Central memory CD8-positive, alpha-beta T cell (primary cell): Measurements from ENCODE around the gene SERPINB3.
"Not testable (repeated sequence)": the region's sequence is repeated elsewhere in the genome, so short reads cannot be mapped to it uniquely, and the experiment has no call there.

Experiments used
- ATAC-seq: fragments of 150-1000 bp; cut with Tn5 transposase; replicated peaks from 2 replicates; pipeline ENCODE4 v1.10.0; 2022; ENCODE audit warnings: mild to moderate bottlenecking, moderate FRiP score, moderate number of reproducible peaks; ENCODE audit not compliant: poor library complexity, severe bottlenecking; ENCODE audit errors: extremely low read depth
- DNase-seq, 2 donors: peaks; one replicate each; pipeline ENCODE4 v3.0.0; 2021; ENCODE audit warnings: low spot score in 2 of 2
- H3K27ac Mint-ChIP-seq: one replicate; pipeline ENCODE4 v1.8.0; 2022; ENCODE audit warnings: low read depth, mild to moderate bottlenecking, moderate library complexity, mixed read lengths
- H3K27me3 Mint-ChIP-seq: one replicate; pipeline ENCODE4 v1.8.0; 2022; ENCODE audit warnings: mixed read lengths
- H3K36me3 Mint-ChIP-seq: one replicate; pipeline ENCODE4 v1.8.0; 2022; ENCODE audit warnings: mild to moderate bottlenecking, moderate library complexity, mixed read lengths; ENCODE audit not compliant: insufficient read depth
- H3K4me1 Mint-ChIP-seq: one replicate; pipeline ENCODE4 v1.8.0; 2022; ENCODE audit warnings: mixed read lengths
- H3K4me3 Mint-ChIP-seq: one replicate; pipeline ENCODE4 v1.8.0; 2022; ENCODE audit warnings: mild to moderate bottlenecking, moderate library complexity, mixed read lengths
- H3K9me3 Mint-ChIP-seq: one replicate; pipeline ENCODE4 v1.8.0; 2022; ENCODE audit warnings: mixed read lengths

Gene SERPINB3

GRCh38 chr18:63681449-63682340 is 20.0 kb upstream of the SERPINB3 start:
- no peak overlapping the region for H3K27ac Mint-ChIP-seq
- peaks cover 2% of the 10 kb centered on the region for H3K36me3 Mint-ChIP-seq
- no peak for DNase-seq
- H3K27me3 Mint-ChIP-seq = peaks cover 25% of the 10 kb centered on the region
- H3K4me1 Mint-ChIP-seq = no peaks in the 10 kb centered on the region
- no peak overlapping the region for H3K4me3 Mint-ChIP-seq
- no peak for ATAC-seq
- H3K9me3 Mint-ChIP-seq = peaks cover 5% of the 10 kb centered on the region

GRCh38 chr18:63679820-63680606 is 18.3 kb upstream of the SERPINB3 start:
- Mint-ChIP-seq H3K9me3 (no peaks in the 10 kb centered on the region), H3K4me3 (no peak overlapping the region), H3K27me3 (peaks cover 12% of the 10 kb centered on the region), H3K36me3 (peaks cover 2% of the 10 kb centered on the region), H3K4me1 (no peaks in the 10 kb centered on the region), H3K27ac (no peak overlapping the region)
- no peak for ATAC-seq
- no peak for DNase-seq

DNA sequence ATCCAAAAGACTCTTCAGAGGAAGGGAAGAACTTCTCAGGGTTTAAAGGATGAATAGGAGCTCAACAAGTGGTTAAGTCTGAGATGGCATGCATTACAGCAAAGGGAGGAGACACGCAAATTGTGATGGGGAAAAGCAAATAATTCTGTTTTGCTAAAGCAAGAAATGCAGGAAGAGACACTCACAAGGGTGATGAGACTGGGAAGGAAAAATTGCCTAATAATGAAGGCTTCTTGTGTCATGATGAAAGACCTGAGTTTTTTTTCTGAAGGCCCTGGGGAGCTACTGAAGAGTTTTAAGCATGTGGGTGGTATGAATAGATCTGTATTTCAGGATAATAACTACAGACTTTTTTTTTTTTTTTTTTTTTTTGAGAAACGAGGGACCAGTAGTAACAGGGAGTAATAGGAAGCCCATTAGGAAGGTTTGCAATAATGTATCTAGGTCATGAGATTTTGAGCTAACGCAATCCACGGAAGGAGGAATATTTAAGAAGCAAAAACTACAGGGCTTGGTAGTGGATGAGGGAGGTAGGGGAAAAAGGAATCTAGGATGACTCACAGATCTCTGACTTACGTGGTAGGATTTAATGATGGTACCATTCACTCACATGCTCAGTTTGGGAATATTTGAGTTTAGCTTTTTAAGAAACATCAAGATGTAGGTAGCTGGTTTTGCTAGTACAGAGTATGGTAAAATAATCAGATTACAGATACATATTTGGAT is 16.0 kb upstream of the SERPINB3 start:
- Mint-ChIP-seq H3K9me3 (no peaks in the 10 kb centered on the region), H3K4me1 (no peaks in the 10 kb centered on the region), H3K36me3 (no peaks in the 10 kb centered on the region), H3K27me3 (no peaks in the 10 kb centered on the region), H3K4me3 (no peak overlapping the region), H3K27ac (no peak overlapping the region)
- DNase-seq (no peak), ATAC-seq (no peak)

GRCh38 chr18:63676526-63677323 is 15.0 kb upstream of the SERPINB3 start:
- no peaks in the 10 kb centered on the region for H3K4me1 Mint-ChIP-seq
- H3K27ac Mint-ChIP-seq = no peak overlapping the region
- H3K36me3 Mint-ChIP-seq = no peaks in the 10 kb centered on the region
- ATAC-seq (no peak), DNase-seq (no peak)
- no peaks in the 10 kb centered on the region for H3K9me3 Mint-ChIP-seq
- no peak overlapping the region for H3K4me3 Mint-ChIP-seq
- no peaks in the 10 kb centered on the region for H3K27me3 Mint-ChIP-seq

- Mint-ChIP-seq H3K36me3 (no peaks in the 10 kb centered on the region), H3K4me3 (no peak overlapping the region), H3K9me3 (peaks cover 11% of the 10 kb centered on the region), H3K27ac (no peak overlapping the region), H3K27me3 (no peaks in the 10 kb centered on the region), H3K4me1 (no peaks in the 10 kb centered on the region)
- no peak for DNase-seq
- no peak for ATAC-seq
Observed at GRCh38 chr18:63664571-63664970, 2.9 kb upstream of the SERPINB3 start.

DNA sequence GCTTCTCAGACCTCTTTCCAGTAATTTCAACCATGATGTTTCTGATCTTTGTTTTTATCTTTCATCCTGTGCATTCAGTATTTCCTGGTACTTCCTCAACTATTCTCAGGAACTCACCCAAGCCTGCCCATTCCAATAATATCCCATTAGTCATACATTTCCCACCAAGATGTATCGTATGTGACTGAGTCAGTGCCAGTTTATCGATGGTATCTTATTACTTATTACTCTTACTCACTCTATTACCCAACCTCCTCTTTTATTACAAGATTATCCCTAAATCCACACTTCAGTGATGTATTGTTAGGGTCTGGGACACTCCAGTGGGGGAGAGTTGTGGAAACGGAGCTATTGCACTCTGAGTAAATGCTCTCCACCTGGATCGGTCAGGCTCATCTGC is 2.8 kb downstream of the SERPINB3 start:
- H3K4me3 Mint-ChIP-seq, H3K9me3 Mint-ChIP-seq, H3K27me3 Mint-ChIP-seq, DNase-seq, ATAC-seq, H3K4me1 Mint-ChIP-seq, H3K27ac Mint-ChIP-seq, H3K36me3 Mint-ChIP-seq: not testable (repeated sequence)

DNA sequence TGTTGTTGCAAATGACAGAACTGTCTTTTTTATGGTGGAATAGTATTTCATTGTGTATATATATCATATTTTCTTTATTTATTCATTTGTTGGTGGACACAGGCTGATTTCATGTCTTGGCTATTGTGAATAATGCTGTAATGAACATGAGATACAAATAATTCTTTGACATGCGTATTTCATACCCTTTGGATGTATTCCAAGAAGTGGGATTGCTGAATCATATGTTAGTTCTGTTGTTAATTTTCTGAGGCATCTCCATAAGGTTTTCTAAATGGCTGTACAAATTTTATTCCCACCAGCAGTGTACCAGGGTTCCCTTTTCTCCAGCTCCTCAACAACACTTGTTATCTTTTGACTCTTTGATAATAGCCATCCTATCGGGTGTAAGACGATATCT is 11.4 kb downstream of the SERPINB3 start:
- H3K27me3 Mint-ChIP-seq = peaks cover 32% of the 10 kb centered on the region
- not testable (repeated sequence) for H3K4me1 Mint-ChIP-seq, ATAC-seq, H3K36me3 Mint-ChIP-seq, H3K9me3 Mint-ChIP-seq, DNase-seq, H3K27ac Mint-ChIP-seq, H3K4me3 Mint-ChIP-seq

DNA sequence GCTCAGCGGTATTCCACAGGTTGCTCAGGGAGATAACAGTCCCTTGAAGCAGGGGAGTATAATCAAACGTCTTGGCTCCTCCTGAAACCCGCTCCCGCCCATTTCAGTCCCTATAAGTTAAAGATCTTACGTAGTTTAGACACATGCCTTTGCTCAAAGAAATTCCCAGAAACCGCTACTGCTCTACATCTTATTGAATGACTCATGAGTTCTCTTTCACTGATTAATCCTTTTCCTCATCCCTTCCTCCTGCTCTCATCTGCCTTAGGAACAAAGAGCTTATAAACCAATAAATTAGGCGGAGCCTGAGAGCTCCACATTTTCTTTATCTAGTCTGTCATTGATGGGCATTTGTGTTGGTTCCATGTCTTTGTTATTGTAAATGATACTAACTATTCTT is 13.5 kb downstream of the SERPINB3 start:
- no peaks in the 10 kb centered on the region for H3K36me3 Mint-ChIP-seq
- peaks cover 5% of the 10 kb centered on the region for H3K9me3 Mint-ChIP-seq
- H3K27ac Mint-ChIP-seq = no peak overlapping the region
- H3K4me1 Mint-ChIP-seq = no peaks in the 10 kb centered on the region
- H3K27me3 Mint-ChIP-seq = peaks cover 32% of the 10 kb centered on the region
- no peak for ATAC-seq
- DNase-seq = no peak
- no peak overlapping the region for H3K4me3 Mint-ChIP-seq

DNA sequence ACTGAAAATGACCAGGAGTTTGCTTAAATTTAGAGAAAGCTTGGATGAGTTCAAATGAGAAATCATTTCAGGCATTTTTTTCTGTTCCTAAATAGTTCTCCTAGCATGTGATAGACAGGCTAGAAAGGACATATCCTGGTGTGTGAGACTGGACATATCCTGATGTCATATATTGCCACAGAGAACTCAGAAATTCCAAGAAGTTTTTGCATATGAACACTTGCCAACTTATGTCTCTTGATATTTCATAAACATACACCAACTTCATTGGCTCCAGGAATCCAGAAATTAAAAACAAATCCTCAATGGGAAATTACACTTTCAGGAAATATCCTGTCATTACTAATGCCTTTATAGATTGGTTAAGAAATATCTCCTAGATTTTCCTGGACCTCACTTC is 14.8 kb downstream of the SERPINB3 start:
- H3K4me3 Mint-ChIP-seq = no peak overlapping the region
- ATAC-seq (no peak), DNase-seq (no peak)
- peaks cover 5% of the 10 kb centered on the region for H3K9me3 Mint-ChIP-seq
- peaks cover 24% of the 10 kb centered on the region for H3K27me3 Mint-ChIP-seq
- no peaks in the 10 kb centered on the region for H3K4me1 Mint-ChIP-seq
- no peak overlapping the region for H3K27ac Mint-ChIP-seq
- H3K36me3 Mint-ChIP-seq = no peaks in the 10 kb centered on the region

GRCh38 chr18:63644694-63645093 is 17.0 kb downstream of the SERPINB3 start:
- not testable (repeated sequence) for ATAC-seq, H3K4me1 Mint-ChIP-seq, H3K9me3 Mint-ChIP-seq, H3K27ac Mint-ChIP-seq, DNase-seq, H3K36me3 Mint-ChIP-seq, H3K4me3 Mint-ChIP-seq
- H3K27me3 Mint-ChIP-seq = peaks cover 22% of the 10 kb centered on the region

DNA sequence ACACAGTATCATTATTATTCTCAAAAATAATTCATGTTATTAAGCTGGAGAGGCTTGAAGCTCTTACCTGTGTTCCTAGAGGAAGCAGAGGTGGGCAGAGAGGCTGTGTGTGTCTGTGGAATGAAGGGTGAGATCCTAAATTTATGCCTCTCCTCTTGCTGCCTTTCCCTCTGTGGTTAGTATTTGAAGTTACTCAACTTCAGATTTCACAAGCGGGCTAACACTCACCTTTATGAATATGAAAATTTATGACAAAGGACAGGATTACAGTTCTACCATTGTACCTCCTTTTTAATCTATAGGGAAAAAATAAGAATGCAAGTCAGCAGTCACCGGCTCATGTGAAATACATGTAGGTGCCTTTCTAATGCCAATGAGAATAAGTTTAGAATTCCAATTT is 17.6 kb downstream of the SERPINB3 start, which contains the start of gene SERPINB4:
TSS of gene SERPINB4 (minus strand) at position 115 of the 400 bp plus-strand sequence. CDS start 679 bp downstream, outside the sequence.
- H3K9me3 Mint-ChIP-seq, H3K36me3 Mint-ChIP-seq: not testable (repeated sequence)

More for the DNA sequence above, 17.6 kb downstream of the SERPINB3 start, which contains the start of gene SERPINB4:
- H3K27ac Mint-ChIP-seq, H3K4me3 Mint-ChIP-seq, ATAC-seq, DNase-seq, H3K4me1 Mint-ChIP-seq: not testable (repeated sequence)
- peaks cover 22% of the 10 kb centered on the region for H3K27me3 Mint-ChIP-seq
